ENCODE results near the gene ORAI3. TPM values are rescaled to one million over a fixed set of nuclear protein-coding genes. Genes with fewer than 3 reads are reported as not detected.

Gene ORAI3
- total RNA-seq, 1 donor from 2014 or later: 39.0 TPM

GRCh38 chr16:30980434-30980833 is 31.6 kb downstream of the ORAI3 start:
- no peak for TF ChIP-seq CTCF (IDR thresholded peaks at IDR 0.05)
- H3K4me3 ChIP-seq: no peak overlapping the region
- no peak for DNase-seq (ENCODE audit: low spot score in 2 of 2)
- H3K9me3 ChIP-seq: no peaks in the 10 kb centered on the region
- peaks cover 62 to 85% of the 10 kb centered on the region in 2 donors for H3K36me3 ChIP-seq
- H3K27me3 ChIP-seq: no peaks in the 10 kb centered on the region
- no peak overlapping the region for H3K27ac ChIP-seq
- intact Hi-C loops (cut with DNase I): no loop called here
- H3K4me1 ChIP-seq: peaks cover 1 to 4% of the 10 kb centered on the region in 2 donors

DNA sequence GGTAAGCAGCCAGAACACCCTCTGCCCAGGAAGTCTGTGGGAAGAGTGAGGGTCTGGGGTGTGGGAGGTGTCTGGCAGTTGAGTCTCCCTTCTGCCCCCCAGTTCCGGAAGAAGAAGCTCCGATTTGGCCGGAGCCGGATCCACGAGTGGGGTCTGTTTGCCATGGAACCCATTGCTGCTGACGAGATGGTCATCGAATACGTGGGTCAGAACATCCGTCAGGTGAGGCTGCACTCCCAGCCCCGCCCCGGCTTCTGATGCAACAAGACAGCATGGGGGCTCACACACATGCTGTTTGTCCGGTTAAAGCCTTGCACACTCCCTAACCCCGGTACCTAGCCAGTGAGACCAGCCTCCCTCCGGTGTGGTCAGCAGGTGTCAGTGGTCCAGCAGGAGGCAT is 32.1 kb downstream of the ORAI3 start:
- Histone ChIP-seq H3K27me3 (no peaks in the 10 kb centered on the region), H3K27ac (no peak overlapping the region), H3K9me3 (no peaks in the 10 kb centered on the region), H3K4me1 (peaks cover 3 to 9% of the 10 kb centered on the region in 2 donors), H3K36me3 (peaks cover 59 to 80% of the 10 kb centered on the region in 2 donors), H3K4me3 (no peak overlapping the region)
- DNase-seq (ENCODE audit: low spot score in 2 of 2): no peak
- TF ChIP-seq CTCF (IDR thresholded peaks at IDR 0.05): no peak
- intact Hi-C loops (cut with DNase I): no loop called here

GRCh38 chr16:30982548-30983288 is 33.9 kb downstream of the ORAI3 start:
- Histone ChIP-seq H3K27me3 (no peaks in the 10 kb centered on the region), H3K4me3 (no peak overlapping the region), H3K27ac (no peak overlapping the region), H3K36me3 (peaks cover 45 to 64% of the 10 kb centered on the region in 2 donors), H3K9me3 (no peaks in the 10 kb centered on the region), H3K4me1 (peaks cover 3 to 11% of the 10 kb centered on the region in 2 donors)
- intact Hi-C loops (cut with DNase I): no loop called here
- no peak for TF ChIP-seq CTCF (IDR thresholded peaks at IDR 0.05)
- DNase-seq (ENCODE audit: low spot score in 2 of 2): no peak

DNA sequence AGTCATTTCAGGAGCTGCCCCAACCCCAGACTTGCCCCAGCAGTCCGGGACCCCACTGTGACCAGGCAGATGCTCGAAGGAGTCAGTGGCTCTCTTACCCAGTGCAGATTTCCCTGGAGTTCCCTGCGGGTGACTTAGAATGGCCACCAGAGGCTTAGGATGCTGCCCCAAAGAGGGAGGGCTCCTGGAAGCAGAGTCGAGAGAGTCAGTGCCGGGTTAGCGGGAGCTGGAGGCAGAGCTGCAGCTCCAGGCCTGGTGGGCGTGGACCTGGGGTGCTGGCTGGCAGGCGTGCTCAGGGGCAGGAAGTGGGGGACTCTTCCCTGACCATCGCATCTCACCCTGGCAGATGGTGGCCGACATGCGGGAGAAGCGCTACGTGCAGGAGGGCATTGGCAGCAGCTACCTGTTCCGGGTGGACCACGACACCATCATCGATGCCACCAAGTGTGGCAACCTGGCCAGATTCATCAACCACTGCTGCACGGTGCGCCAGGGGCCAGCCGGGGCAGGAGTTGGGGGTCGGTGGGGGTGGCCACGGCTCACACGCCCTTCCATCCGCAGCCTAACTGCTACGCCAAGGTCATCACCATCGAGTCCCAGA is 34.5 kb downstream of the ORAI3 start:
- peaks cover 3 to 11% of the 10 kb centered on the region in 2 donors for H3K4me1 ChIP-seq
- no peak for TF ChIP-seq CTCF (IDR thresholded peaks at IDR 0.05)
- H3K9me3 ChIP-seq: no peaks in the 10 kb centered on the region
- no peak overlapping the region for H3K27ac ChIP-seq
- intact Hi-C loops (cut with DNase I): no loop called here
- no peaks in the 10 kb centered on the region for H3K27me3 ChIP-seq
- no peak overlapping the region for H3K4me3 ChIP-seq
- DNase-seq (ENCODE audit: low spot score in 2 of 2): no peak
- peaks cover 39 to 59% of the 10 kb centered on the region in 2 donors for H3K36me3 ChIP-seq

- TF ChIP-seq CTCF (IDR thresholded peaks at IDR 0.05): no peak
- DNase-seq (ENCODE audit: low spot score in 2 of 2): no peak
- Histone ChIP-seq H3K36me3 (peaks cover 33 to 53% of the 10 kb centered on the region in 2 donors), H3K27me3 (no peaks in the 10 kb centered on the region), H3K4me3 (no peak overlapping the region), H3K4me1 (peaks cover 3 to 11% of the 10 kb centered on the region in 2 donors), H3K9me3 (no peaks in the 10 kb centered on the region), H3K27ac (no peak overlapping the region)
- intact Hi-C loops (cut with DNase I): no loop called here
Observed at GRCh38 chr16:30983898-30984610, 35.2 kb downstream of the ORAI3 start.

Data from ascending aorta (tissue), 2 donors.